Measurements from ENCODE around the gene ATF4.
A peak's percentile ranks its signal among the peaks of the same experiment; 100 is the strongest.

Gene ATF4

GRCh38 chr22:39490135-39490798 lies 30.1 kb upstream of the ATF4 start:
- H3K4me3 ChIP-seq (ENCODE audit: low read depth, low read length) = no peak overlapping the region
- no peak for TF ChIP-seq CTCF (IDR thresholded peaks at IDR 0.05; ENCODE audit: control insufficient read depth, extremely low read depth, insufficient read depth)
- DNase-seq (ENCODE audit: low read depth) = peak; percentile 67

GRCh38 chr22:39490966-39491680 lies 29.2 kb upstream of the ATF4 start:
- DNase-seq (ENCODE audit: low read depth) = no peak
- TF ChIP-seq CTCF (IDR thresholded peaks at IDR 0.05; ENCODE audit: control insufficient read depth, extremely low read depth, insufficient read depth) = no peak

GRCh38 chr22:39491696-39492095 lies 28.7 kb upstream of the ATF4 start:
- H3K4me3 ChIP-seq (ENCODE audit: low read depth, low read length) = no peak overlapping the region
- DNase-seq (ENCODE audit: low read depth) = no peak
- TF ChIP-seq CTCF (IDR thresholded peaks at IDR 0.05; ENCODE audit: control insufficient read depth, extremely low read depth, insufficient read depth) = no peak

More at GRCh38 chr22:39490966-39491680, 29.2 kb upstream of the ATF4 start:
- H3K4me3 ChIP-seq (ENCODE audit: low read depth, low read length) = no peak overlapping the region

- no peak overlapping the region for H3K4me3 ChIP-seq (ENCODE audit: low read depth, low read length)
- no peak for DNase-seq (ENCODE audit: low read depth)
- no peak for TF ChIP-seq CTCF (IDR thresholded peaks at IDR 0.05; ENCODE audit: control insufficient read depth, extremely low read depth, insufficient read depth)
Observed at GRCh38 chr22:39492186-39492585, 28.2 kb upstream of the ATF4 start.

- TF ChIP-seq CTCF (IDR thresholded peaks at IDR 0.05; ENCODE audit: control insufficient read depth, extremely low read depth, insufficient read depth) = no peak
- no peak overlapping the region for H3K4me3 ChIP-seq (ENCODE audit: low read depth, low read length)
- DNase-seq (ENCODE audit: low read depth) = no peak
Observed at GRCh38 chr22:39493759-39494158, 26.6 kb upstream of the ATF4 start.

- no peak for TF ChIP-seq CTCF (IDR thresholded peaks at IDR 0.05; ENCODE audit: control insufficient read depth, extremely low read depth, insufficient read depth)
- no peak overlapping the region for H3K4me3 ChIP-seq (ENCODE audit: low read depth, low read length)
- DNase-seq (ENCODE audit: low read depth) = no peak
Observed at GRCh38 chr22:39494471-39495120, 25.8 kb upstream of the ATF4 start.

Data from LNCaP clone FGC (cell line).